NCI-H2196 treated with DMSO at 0.1 percent for 48 hours (cell line): ENCODE results near the gene SORL1.

Source experiments
- DNase-seq: peaks from one replicate; lab custom pipeline; 2025; ENCODE audit not compliant: unreplicated experiment; lab: John Stamatoyannopoulos, UW

The SORL1 gene

GRCh38 chr11:121533601-121534000, 81.5 kb downstream of the SORL1 start:
- DNase-seq = no peak

- DNase-seq = no peak
Measured at GRCh38 chr11:121534131-121535093, 82.3 kb downstream of the SORL1 start.

- DNase-seq = no peak
Measured at GRCh38 chr11:121535129-121535796, 83.1 kb downstream of the SORL1 start.

DNA sequence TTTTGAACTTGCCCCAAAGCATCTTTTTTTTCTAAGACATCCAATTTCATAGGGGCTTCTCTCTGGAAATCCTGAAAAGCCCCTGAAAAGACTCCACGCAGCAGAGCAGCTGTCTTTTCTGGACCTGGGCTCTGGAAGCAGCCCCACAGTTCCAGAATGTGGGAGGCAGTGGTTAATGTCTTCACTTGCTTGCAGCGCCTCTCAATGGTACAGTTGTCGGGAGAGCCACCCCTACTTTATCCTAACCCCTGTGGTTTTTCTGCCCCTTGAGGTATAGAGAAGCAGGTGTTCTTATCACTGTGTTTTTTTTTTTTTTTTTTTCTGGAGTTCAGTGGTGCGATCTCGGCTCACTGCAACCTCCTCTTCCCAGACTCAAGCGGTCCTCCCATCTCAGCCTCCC, 84.0 kb downstream of the SORL1 start:
- DNase-seq = no peak

GRCh38 chr11:121538054-121538453, 85.9 kb downstream of the SORL1 start:
- no peak for DNase-seq

- no peak for DNase-seq
Measured at GRCh38 chr11:121539000-121539399, 86.9 kb downstream of the SORL1 start.

DNA sequence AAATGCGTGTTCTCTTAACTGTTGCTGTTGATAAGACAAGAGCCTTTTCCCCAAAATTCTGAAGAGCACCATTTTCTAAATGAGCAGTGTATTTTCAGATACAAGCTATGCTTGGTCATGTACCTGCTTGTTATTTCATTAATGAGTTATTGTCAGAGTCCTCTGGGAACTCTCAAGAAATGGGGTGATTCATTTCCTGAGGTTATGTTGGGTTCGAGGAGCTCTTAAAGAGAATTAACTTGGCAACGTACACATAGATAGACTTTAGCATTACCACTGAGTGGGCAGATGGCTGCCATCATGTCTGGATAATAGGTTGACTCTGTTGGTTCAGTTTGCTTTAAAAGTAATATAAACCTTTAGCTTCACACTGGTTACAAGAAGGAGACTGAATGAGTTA, 88.5 kb downstream of the SORL1 start:
- DNase-seq = no peak

DNA sequence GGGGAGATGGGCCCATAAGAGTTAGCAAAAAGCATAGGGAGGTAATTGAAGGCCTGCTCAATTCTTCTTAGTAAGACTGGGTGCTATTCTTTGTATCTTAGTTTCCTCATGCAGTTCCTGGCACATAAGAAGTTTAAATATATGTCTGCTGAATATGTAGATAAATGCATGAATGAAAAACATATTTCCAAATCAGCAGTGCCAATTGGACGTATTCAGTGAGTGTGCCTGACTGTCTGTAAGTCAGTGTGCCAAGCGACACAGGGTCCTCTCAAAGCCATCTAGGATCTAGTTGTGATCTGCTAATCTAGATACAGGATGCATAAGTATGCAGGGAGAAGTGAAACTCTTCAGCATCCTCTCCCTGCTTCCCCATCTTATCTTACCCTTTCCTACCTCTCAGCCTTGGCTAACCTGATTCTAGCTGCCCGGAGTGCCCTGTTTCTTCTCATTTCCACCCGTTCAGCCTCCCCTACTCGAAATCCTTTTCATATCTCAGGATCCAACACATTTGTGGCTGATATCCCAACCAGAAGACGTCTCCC, 91.8 kb downstream of the SORL1 start:
- DNase-seq = no peak

DNA sequence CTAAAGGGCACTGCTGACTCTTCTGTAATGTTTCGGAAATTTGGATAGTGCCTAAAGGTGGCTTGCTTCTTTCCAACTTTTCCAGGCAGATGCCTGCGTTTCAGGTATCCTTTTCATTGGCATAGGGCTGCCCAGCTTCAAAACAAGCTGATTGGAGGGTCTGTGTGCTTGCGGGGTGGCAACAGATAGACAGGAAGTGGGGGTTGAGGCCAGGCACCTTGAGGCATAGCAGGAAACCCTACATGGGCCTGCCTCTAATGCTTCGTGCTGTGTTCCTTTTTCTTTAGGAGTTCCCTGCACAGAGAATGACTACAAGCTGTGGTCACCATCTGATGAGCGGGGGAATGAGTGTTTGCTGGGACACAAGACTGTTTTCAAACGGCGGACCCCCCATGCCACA, 92.8 kb downstream of the SORL1 start:
- DNase-seq = no peak

GRCh38 chr11:121547574-121547973, 95.5 kb downstream of the SORL1 start:
- no peak for DNase-seq

DNA sequence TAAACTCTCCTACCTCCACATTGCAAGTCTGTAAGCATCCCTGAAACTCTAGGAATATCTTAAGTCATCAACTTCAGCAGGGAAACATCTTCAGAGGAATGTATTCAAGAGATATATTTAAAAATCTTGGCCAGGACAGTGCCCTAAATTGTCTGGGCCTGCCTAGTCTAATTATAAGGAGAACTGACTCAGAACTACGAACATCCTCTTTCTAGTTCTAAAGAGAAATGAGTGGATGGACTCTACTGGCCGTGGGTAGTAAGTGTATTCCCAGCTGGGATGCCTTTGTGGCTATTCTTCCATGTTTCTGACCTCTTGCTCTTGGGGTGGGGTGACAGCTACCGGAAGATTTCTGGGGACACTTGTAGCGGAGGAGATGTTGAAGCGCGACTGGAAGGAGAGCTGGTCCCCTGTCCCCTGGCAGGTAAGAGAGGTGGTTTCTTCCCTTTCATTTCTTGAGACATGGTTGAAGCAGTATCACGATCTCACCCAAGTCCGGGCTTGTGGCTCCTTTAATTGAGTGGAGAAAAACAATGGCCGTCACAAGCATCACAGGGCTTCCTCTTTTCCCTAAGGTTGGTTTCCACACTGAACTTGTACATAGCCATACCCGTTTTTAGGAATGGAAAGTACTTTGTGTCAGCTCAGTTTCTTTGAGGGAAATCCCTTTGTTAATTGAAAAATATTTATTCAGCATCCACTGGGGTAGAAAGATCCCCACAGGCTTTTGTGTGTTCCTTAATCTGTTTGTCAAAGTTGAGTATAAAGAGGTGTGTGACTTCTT, 98.3 kb downstream of the SORL1 start:
- DNase-seq = no peak

GRCh38 chr11:121551463-121551862, 99.3 kb downstream of the SORL1 start:
- no peak for DNase-seq

DNA sequence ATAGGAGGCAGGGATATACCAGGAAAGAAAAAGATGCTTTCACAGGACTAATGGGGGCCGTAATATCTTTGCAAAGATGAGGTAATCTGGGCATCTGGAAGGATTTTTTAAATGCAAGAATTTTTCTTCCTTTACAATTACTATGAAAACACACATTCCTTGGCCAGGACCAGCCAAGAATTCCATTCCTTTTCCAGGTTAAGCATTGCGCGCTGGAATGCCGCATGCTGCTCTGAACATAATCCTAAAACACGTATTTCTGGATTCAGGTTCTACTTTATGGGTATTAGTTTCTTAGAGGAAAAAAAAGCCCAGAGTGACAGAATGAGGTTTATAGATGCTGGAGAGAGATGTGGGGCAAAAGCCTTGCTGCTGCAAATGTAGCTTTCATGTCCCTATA, 100.0 kb downstream of the SORL1 start:
- DNase-seq = no peak

GRCh38 chr11:121552644-121553043, 100.5 kb downstream of the SORL1 start:
- no peak for DNase-seq

GRCh38 chr11:121553389-121553788, 101.3 kb downstream of the SORL1 start:
- no peak for DNase-seq

DNA sequence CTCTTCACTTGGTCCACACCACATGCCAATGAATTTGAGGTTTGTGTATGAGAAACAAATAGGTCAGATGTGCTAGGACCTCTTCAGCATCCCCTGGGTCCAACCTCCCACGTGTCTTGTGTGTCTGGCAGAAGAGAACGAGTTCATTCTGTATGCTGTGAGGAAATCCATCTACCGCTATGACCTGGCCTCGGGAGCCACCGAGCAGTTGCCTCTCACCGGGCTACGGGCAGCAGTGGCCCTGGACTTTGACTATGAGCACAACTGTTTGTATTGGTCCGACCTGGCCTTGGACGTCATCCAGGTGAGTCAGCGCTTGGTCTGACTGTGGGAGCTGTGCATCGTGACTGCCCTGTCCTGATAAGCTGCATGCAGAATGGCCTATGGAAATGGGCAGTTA, 101.7 kb downstream of the SORL1 start:
- DNase-seq = no peak

DNA sequence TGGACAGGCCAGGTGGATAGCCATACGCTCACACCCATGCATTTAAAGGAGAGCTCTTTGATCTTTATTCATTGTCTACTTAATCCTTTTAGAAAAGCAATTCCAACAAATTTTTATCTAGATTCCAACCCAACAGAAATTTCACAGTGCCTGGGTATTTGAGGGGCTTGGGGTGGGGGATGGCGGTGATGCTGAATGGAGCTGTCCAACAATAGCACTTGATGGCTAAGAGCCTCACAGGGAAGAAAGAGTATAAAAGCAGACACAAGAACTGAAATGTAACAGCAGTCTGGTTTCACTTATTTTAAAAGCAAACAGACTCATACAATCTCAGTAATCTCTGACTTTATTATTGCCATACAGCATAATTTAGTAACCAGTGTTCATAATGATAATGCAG, 102.4 kb downstream of the SORL1 start:
- no peak for DNase-seq

GRCh38 chr11:121555121-121555520, 103.0 kb downstream of the SORL1 start:
- DNase-seq = no peak

GRCh38 chr11:121556937-121557336, 104.8 kb downstream of the SORL1 start:
- DNase-seq = no peak

GRCh38 chr11:121557348-121557747, 105.2 kb downstream of the SORL1 start:
- DNase-seq = no peak

DNA sequence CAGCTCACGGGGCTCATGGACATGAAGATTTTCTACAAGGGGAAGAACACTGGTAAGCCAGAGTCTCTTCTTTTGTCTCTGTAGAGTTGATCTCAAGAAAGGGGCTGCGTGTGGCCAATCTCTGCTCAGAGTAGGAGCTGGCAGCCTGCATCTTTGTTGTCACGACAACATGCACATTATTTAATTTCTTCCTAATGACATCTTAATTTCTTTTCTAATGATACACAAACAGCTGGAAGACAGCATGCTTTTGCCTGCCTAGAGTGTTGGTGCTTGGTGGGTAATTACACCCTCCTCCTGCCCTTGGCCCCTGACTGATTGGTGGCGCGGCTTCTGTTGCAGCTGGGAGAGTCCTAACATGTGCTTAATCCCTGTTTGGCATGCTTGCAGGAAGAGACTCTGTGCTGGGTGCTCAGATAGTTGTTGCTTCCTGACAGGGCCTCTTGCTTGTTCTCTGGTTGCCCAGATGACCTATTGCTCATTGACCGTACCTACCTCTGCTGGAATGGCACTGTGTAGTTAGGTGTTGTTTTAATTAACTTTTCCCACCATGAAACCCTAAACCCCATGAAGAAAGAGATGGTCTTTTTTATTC, 107.6 kb downstream of the SORL1 start:
- DNase-seq = no peak
